CD14-positive monocyte (primary cell): ENCODE results near the gene ZDHHC19. TPM values are rescaled to one million over a fixed set of nuclear protein-coding genes. Genes with fewer than 3 reads are reported as not detected.
"Not testable (repeated sequence)": the region's sequence is repeated elsewhere in the genome, so short reads cannot be mapped to it uniquely, and the experiment has no call there.

Experiments
- DNase-seq, 3 donors: peaks; one replicate each; pipeline ENCODE4 v3.0.0-alpha.2; 2011 to 2022
- H2AFZ ChIP-seq: 2 replicates; pipeline ENCODE4 v1.6.0; 2012; ENCODE audit warnings: mild to moderate bottlenecking, low read depth, low read length, inconsistent platforms; ENCODE audit not compliant: insufficient read depth, poor library complexity, severe bottlenecking
- H3K27ac ChIP-seq, 2 donors: 1 replicate in 1 of 2; 2 replicates in 1 of 2; pipeline ENCODE4 v1.5.1; 2012 to 2013; ENCODE audit warnings: low read length in 2 of 2, control low read depth in 1 of 2, inconsistent platforms in 1 of 2, low read depth in 1 of 2, mild to moderate bottlenecking in 1 of 2
- H3K27me3 ChIP-seq, 2 donors: one replicate each; pipeline versions ENCODE4 v1.6.0 to v1.6.1; 2011 to 2013; ENCODE audit warnings: low read length in 2 of 2; ENCODE audit not compliant: control insufficient read depth in 2 of 2, insufficient read depth in 2 of 2
- H3K36me3 ChIP-seq, 2 donors: replicated peaks in 1 of 2; 1 replicate in 1 of 2; 2 replicates in 1 of 2; pipeline versions ENCODE4 v1.5.1 to v1.6.1; 2012 to 2013; ENCODE audit warnings: low read length in 2 of 2, control low read depth in 1 of 2, inconsistent platforms in 1 of 2, mild to moderate bottlenecking in 1 of 2; ENCODE audit not compliant: insufficient read depth in 2 of 2, control insufficient read depth in 1 of 2
- H3K4me1 ChIP-seq, 2 donors: 1 replicate in 1 of 2; 2 replicates in 1 of 2; pipeline versions ENCODE4 v1.5.1 to v1.6.1; 2012 to 2013; ENCODE audit warnings: low read length in 2 of 2, control low read depth in 1 of 2, inconsistent platforms in 1 of 2, mild to moderate bottlenecking in 1 of 2, moderate library complexity in 1 of 2; ENCODE audit not compliant: insufficient read depth in 2 of 2, control insufficient read depth in 1 of 2
- H3K4me2 ChIP-seq: replicated peaks from 2 replicates; pipeline ENCODE3; 2012; ENCODE audit warnings: low read length, moderate library complexity, mild to moderate bottlenecking; ENCODE audit not compliant: poor library complexity, severe bottlenecking; ENCODE audit errors: extremely low read depth
- H3K4me3 ChIP-seq, 3 experiments: fragments of 200-600 bp in 1 of 3; sonication (generic) in 1 of 3; replicated peaks in 1 of 3; 1 replicate in 2 of 3; 2 replicates in 1 of 3; pipeline ENCODE4 v1.5.1; 2011 to 2013; ENCODE audit warnings: low read length in 3 of 3, mild to moderate bottlenecking in 3 of 3, control low read depth in 2 of 3, low read depth in 2 of 3, inconsistent platforms in 1 of 3, moderate library complexity in 1 of 3
- H3K79me2 ChIP-seq: 2 replicates; pipeline ENCODE4 v1.6.0; 2012; ENCODE audit warnings: mild to moderate bottlenecking, control low read depth, inconsistent platforms, low read length, moderate library complexity; ENCODE audit not compliant: insufficient read depth
- H3K9ac ChIP-seq: 2 replicates; pipeline ENCODE4 v1.6.0; 2017; ENCODE audit warnings: low read length, mild to moderate bottlenecking; ENCODE audit not compliant: insufficient read depth, poor library complexity, severe bottlenecking
- H3K9me3 ChIP-seq, 2 donors: replicated peaks in 1 of 2; 1 replicate in 1 of 2; 2 replicates in 1 of 2; pipeline versions ENCODE4 v1.5.1 to v1.6.1; 2012 to 2013; ENCODE audit warnings: low read length in 2 of 2, control low read depth in 1 of 2; ENCODE audit not compliant: control insufficient read depth in 1 of 2, insufficient read depth in 1 of 2
- H4K20me1 ChIP-seq: 2 replicates; pipeline ENCODE4 v1.6.0; 2012; ENCODE audit warnings: mild to moderate bottlenecking, low read length, control low read depth, moderate library complexity; ENCODE audit not compliant: insufficient read depth
- H3K27ac Mint-ChIP-seq, 7 donors: one replicate each; pipeline ENCODE4 v1.8.0; 2020; ENCODE audit warnings: mild to moderate bottlenecking in 7 of 7, mixed read lengths in 7 of 7, moderate library complexity in 6 of 7, inconsistent platforms in 2 of 7
- H3K27me3 Mint-ChIP-seq, 3 donors: one replicate each; pipeline ENCODE4 v1.8.0; 2021 to 2022; ENCODE audit warnings: low read depth in 3 of 3, mild to moderate bottlenecking in 3 of 3, mixed read lengths in 3 of 3, moderate library complexity in 3 of 3, inconsistent platforms in 1 of 3
- H3K36me3 Mint-ChIP-seq, 2 donors: one replicate each; pipeline ENCODE4 v1.8.0; 2020; ENCODE audit warnings: mixed read lengths in 2 of 2, inconsistent platforms in 1 of 2, mild to moderate bottlenecking in 1 of 2
- H3K4me1 Mint-ChIP-seq: one replicate; pipeline ENCODE4 v1.8.0; 2020; ENCODE audit warnings: mild to moderate bottlenecking, mixed read lengths
- H3K4me3 Mint-ChIP-seq, 2 donors: one replicate each; pipeline ENCODE4 v1.8.0; 2020; ENCODE audit warnings: mild to moderate bottlenecking in 2 of 2, mixed read lengths in 2 of 2, moderate library complexity in 1 of 2
- H3K9me3 Mint-ChIP-seq, 7 donors: one replicate each; pipeline ENCODE4 v1.8.0; 2020 to 2022; ENCODE audit warnings: mixed read lengths in 7 of 7, mild to moderate bottlenecking in 6 of 7, moderate library complexity in 6 of 7, inconsistent platforms in 2 of 7
- CTCF ChIP-seq: fragments of 200-600 bp; IDR thresholded peaks from one replicate; pipeline ENCODE4 v1.8.0; 2022; ENCODE audit warnings: antibody characterized with exemption, mild to moderate bottlenecking
- WGBS: methylation state at CpG from one replicate; pipeline ENCODE4 v1.1.5; 2013; ENCODE audit warnings: missing lambda C conversion rate; ENCODE audit not compliant: insufficient coverage; 5-methylcytosine and 5-hydroxymethylcytosine counted together
- intact Hi-C, 2 donors: fragments of 100-400 bp; cut with micrococcal nuclease; formaldehyde crosslinking; loops; one replicate each; pipeline versions ENCODE4 v1.15.0 to v1.15.1; 2023
- polyA plus RNA-seq, 3 donors: library from polyadenylated mRNA; depleted of rRNA in 1 of 3; unstranded in 2 of 3; stranded (reverse) in 1 of 3; fragments of 300-500 nt in 2 of 3; fragments of >200 nt in 1 of 3; fragmentation: Illumina TruSeq in 2 of 3; gene quantifications; 1 replicate in 2 of 3; 2 replicates in 1 of 3; pipeline ENCODE4 v1.2.3, GENCODE V29; 2012 to 2021

ZDHHC19 gene
- polyA plus RNA-seq, 3 donors = not detected

DNA sequence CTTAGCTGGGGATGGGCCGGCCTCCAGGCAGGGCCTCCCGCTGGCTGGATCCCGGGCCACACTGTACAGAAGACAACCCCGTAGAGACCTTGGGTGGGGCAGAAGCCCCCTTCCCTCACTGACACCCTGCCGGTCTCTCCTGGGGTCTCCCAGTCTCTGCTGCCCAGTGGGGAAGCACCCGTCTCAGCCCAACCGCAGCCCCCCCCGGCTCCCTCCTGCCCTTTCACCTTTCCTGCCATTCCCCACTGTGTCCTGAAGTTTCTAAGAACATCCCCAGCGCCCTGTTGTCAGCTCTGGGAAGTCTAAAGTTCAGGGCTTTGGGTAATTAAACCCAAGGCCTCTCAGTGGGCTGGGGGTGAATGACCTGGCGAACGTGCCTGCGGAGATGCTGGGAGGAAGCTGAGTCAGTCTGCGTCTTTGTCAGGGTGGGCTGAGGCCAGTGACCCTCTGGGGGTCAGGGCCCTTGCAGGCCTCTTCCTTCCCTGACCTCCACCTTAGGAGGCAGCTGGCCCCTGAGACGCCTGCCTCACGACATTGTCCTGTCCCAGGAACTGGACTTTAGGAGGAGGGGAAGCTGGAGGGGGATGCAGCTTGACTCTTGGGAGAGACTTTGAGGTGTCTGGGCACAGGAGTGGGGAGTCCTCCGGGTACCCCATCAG, 3.7 kb upstream of the ZDHHC19 start:
- Mint-ChIP-seq H3K9me3 (peaks cover 0 to 3% (median 0%) of the 10 kb centered on the region in 7 donors), H3K36me3 (no peaks in the 10 kb centered on the region), H3K4me1 (peaks cover 35% of the 10 kb centered on the region), H3K27ac (peak overlapping the region in 2 of 7 donors; percentile 60), H3K27me3 (peaks cover 2 to 9% (median 4%) of the 10 kb centered on the region in 3 donors), H3K4me3 (no peak overlapping the region)
- intact Hi-C loops = no loop called here
- Histone ChIP-seq H2AFZ (no peak overlapping the region), H4K20me1 (no peaks in the 10 kb centered on the region), H3K4me1 (peaks cover 24 to 32% of the 10 kb centered on the region in 2 donors), H3K9me3 (no peaks in the 10 kb centered on the region), H3K27ac (no peak overlapping the region), H3K27me3 (no peaks in the 10 kb centered on the region), H3K9ac (no peak overlapping the region), H3K4me3 (no peak overlapping the region), H3K4me2 (no peak overlapping the region), H3K36me3 (no peaks in the 10 kb centered on the region), H3K79me2 (no peaks in the 10 kb centered on the region)
- no peak for TF ChIP-seq CTCF
- WGBS = 72% methylated on average over 8 of the region's 16 CpGs
- peak in 2 of 3 donors; percentile 24 to 51 for DNase-seq

DNA sequence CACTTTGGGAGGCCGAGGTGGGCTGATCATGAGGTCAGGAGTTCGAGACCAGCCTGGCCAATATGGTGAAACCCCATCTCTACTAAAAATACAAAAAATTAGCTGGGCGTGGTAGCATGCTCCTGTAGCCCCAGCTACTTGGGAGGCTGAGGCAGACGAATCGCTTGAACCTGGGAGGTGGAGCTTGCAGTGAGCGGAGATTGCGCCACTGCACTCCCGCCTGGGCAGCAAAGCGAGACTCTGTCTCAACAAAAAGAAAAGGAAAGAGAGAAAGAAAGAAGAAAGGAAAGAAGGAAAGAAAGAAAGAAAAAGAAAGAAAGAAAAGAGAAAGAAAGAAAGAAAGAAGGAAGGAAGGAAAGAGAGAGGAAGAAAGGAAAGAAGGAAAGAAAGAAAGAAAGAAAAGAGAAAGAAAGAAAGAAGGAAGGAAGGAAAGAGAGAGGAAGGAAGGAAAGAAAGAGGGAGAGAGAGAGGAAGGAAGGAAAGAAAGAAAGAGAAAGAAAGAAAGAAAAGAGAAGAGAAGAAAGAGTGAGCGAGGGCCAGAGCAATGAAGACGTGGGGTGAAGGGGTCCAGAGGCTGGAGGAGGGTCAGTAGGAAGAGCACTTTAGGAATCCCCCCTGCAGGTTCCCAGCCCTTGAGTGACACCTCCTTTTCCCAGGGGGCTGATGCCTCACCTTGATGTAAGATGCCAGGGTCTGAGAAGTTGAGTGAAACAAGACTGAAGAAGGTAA, 1.1 kb downstream of the ZDHHC19 start:
- not testable (repeated sequence) for H3K27ac Mint-ChIP-seq
- 100% methylated on average over 2 of the region's 11 CpGs for whole genome bisulfite sequencing
- H3K4me3 Mint-ChIP-seq = peak overlapping the region in 1 of 2 donors; percentile 26

More for the DNA sequence above, 1.1 kb downstream of the ZDHHC19 start:
- H3K79me2 ChIP-seq, H2AFZ ChIP-seq, H3K36me3 ChIP-seq, H3K9ac ChIP-seq, DNase-seq, H3K27ac ChIP-seq, H4K20me1 ChIP-seq, H3K9me3 ChIP-seq, H3K36me3 Mint-ChIP-seq, H3K9me3 Mint-ChIP-seq, H3K27me3 ChIP-seq, H3K4me2 ChIP-seq, H3K4me3 ChIP-seq: not testable (repeated sequence)
- intact Hi-C loops = loop anchor here in 1 of 2 donors (10.0 kb wide), 1 partner anchor 305 kb away; the partner anchor contains the start of gene TNK2
- H3K27me3 Mint-ChIP-seq = peaks cover 4 to 12% (median 12%) of the 10 kb centered on the region in 3 donors
- peaks cover 15 to 24% of the 10 kb centered on the region in 2 donors for H3K4me1 ChIP-seq
- peaks cover 35% of the 10 kb centered on the region for H3K4me1 Mint-ChIP-seq
